ENCODE measurements around the gene AKR1E2. TPM values are rescaled to one million over a fixed set of nuclear protein-coding genes. Genes with fewer than 3 reads are reported as not detected.
A peak's percentile ranks its signal among the peaks of the same experiment; 100 is the strongest.

AKR1E2 gene
- total RNA-seq, 1 donor from 2014 or later: 5.4 TPM

GRCh38 chr10:4867520-4868356 is 41.7 kb downstream of the AKR1E2 start:
- ATAC-seq (peak; percentile 98), DNase-seq (ENCODE audit: missing footprints) (no peak)
- intact Hi-C loops (cut with DNase I): loop anchor here (5.0 kb wide), 1 partner anchor 80 kb away; no protein-coding TSS in a partner anchor

GRCh38 chr10:4868357-4868657 is 42.3 kb downstream of the AKR1E2 start:
- intact Hi-C loops (cut with DNase I): loop anchor here (5.0 kb wide), 1 partner anchor 79 kb away; no protein-coding TSS in a partner anchor
- ATAC-seq: no peak

GRCh38 chr10:4882704-4883078 is 56.7 kb downstream of the AKR1E2 start:
- DNase-seq (ENCODE audit: missing footprints) (no peak), ATAC-seq (no peak)
- intact Hi-C loops (cut with DNase I): no loop called here

More at GRCh38 chr10:4868357-4868657, 42.3 kb downstream of the AKR1E2 start:
- no peak for DNase-seq (ENCODE audit: missing footprints)

DNA sequence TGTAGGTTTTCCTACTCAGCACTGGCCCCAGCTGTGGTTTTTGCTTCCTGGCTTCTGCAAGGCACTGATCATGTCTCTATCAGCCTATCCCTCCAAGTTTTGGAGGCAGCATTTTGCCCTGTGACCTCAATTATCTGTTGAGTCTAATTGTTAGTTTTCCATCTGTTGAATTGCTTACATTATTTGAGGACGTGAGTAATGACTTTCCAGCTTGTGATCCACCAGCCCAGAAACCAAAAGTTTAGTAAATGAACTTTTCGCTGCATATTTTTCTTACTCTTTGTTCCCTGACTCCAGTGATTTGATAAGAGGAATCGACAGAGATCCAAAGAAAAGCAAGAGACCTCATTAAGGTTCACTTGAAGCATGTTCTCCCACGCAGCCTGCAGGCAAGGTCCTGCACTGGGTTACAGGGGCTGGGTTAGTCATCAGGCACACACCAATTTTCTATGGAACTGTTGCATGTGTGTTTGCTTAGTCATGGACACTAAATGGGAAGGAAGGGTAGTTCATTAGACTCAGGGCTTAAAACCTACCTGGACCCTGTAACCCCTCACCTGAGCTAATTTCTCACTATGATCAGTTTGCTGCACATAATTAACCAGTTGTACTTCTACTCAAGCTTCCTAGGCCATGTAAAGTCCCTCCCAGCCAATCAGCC is 57.2 kb downstream of the AKR1E2 start:
- DNase-seq (ENCODE audit: missing footprints): no peak
- ATAC-seq: no peak
- intact Hi-C loops (cut with DNase I): no loop called here

GRCh38 chr10:4885162-4885561 is 59.2 kb downstream of the AKR1E2 start:
- ATAC-seq (no peak), DNase-seq (ENCODE audit: missing footprints) (no peak)
- intact Hi-C loops (cut with DNase I): no loop called here

- intact Hi-C loops (cut with DNase I): no loop called here
- no peak for DNase-seq (ENCODE audit: missing footprints)
- ATAC-seq: no peak
Observed at GRCh38 chr10:4887501-4887900, 61.5 kb downstream of the AKR1E2 start.

- ATAC-seq: no peak
- intact Hi-C loops (cut with DNase I): no loop called here
- no peak for DNase-seq (ENCODE audit: missing footprints)
Observed at GRCh38 chr10:4888236-4888635, 62.2 kb downstream of the AKR1E2 start.

DNA sequence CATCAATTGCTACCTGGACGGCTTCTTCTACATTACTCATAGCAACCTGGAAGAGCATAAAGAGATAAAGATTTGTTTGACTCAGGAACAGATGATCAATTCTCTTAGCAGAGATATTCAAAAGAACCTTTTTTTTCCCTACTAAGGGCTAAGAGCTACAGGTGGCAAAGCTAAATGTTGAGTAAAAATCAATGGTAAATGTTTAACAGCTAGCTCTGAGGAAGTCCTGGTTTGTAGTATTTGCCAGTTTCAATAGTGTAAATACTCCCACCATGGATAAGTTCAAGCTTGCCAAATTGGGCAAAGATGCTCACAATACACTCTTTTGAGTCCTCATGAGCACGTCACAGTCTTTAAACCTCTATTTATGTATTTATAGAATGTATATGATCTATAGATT is 64.0 kb downstream of the AKR1E2 start:
- intact Hi-C loops (cut with DNase I): no loop called here
- no peak for ATAC-seq
- DNase-seq (ENCODE audit: missing footprints): no peak

DNA sequence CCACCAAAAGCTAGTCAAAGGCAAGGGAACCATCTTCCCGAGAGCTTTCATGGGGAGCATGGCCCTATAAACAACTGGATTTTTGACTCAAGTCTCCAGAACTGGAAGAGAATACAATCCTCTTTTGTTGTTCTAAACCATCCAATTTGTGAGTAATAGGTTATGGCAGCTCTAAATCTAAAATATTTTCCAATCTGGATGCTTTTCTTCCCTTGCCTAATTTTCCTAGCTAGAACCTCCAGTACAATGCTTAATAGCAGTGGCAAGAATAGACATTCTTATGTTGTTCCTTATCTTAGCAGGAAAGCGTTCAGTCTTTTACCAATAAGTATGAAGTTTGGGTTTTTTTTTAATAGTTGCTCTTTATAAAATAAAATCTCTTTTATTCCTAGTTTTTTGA is 66.7 kb downstream of the AKR1E2 start:
- ATAC-seq (peak; percentile 26), DNase-seq (ENCODE audit: missing footprints) (no peak)
- intact Hi-C loops (cut with DNase I): no loop called here

DNA sequence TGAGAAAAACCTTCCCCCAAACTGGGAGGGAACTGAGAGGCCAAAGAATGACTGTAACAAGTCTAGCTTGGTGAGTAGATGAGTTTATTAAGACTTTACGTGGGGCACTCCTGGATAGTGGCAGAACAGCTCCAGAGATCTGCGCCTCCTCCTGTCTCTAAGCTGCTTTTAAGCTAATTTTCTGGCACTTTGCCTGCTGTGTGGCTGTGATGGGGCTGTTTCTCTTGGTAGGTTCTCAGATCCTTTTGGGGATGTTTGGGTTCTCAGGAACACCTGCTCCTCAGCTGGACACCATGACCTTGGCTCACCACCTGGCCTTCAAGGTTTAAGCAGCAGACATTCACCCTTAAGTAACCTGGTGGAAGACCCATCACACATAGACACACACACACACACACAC is 68.3 kb downstream of the AKR1E2 start:
- DNase-seq (ENCODE audit: missing footprints): no peak

More for the DNA sequence above, 68.3 kb downstream of the AKR1E2 start:
- no peak for ATAC-seq
- intact Hi-C loops (cut with DNase I): no loop called here

Other genes starting within 250 kb of the AKR1E2 start
- 39.6 TPM for gene AKR1C1, start 137.2 kb downstream of the AKR1E2 start, total RNA-seq
- gene AKR1C2, start 177.7 kb downstream of the AKR1E2 start, total RNA-seq: 29.7 TPM

All from Right ventricle myocardium inferior (tissue), 1 donor.